H1 (cell line): ENCODE results near the gene MBD5. TPM values are rescaled to one million over a fixed set of nuclear protein-coding genes. Genes with fewer than 3 reads are reported as not detected.

Source experiments
- CTCF ChIA-PET: fragments of 300-600 bp; sonication (Branson Sonifier 250); formaldehyde crosslinking; loops from one replicate; lab custom pipeline; 2021; ENCODE audit not compliant: partially characterized antibody; lab: Charles Lee
- POLR2A ChIA-PET: fragments of 300-600 bp; sonication (Branson Sonifier 250); formaldehyde crosslinking; loops from one replicate; lab custom pipeline; 2021; ENCODE audit warnings: inconsistent platforms; ENCODE audit not compliant: partially characterized antibody; lab: Charles Lee
- DNase-seq, 2 experiments: peaks; one replicate each; pipeline versions ENCODE4 v3.0.0 to v3.0.0-alpha.2; 2010 to 2022; ENCODE audit warnings: low spot score in 2 of 2, low read depth in 1 of 2, mixed read lengths in 1 of 2
- FAIRE-seq: peaks from 2 replicates; lab custom pipeline; 2011; peaks lifted over from hg19 to GRCh38; lab: Jason Lieb, UNC
- H2AFZ ChIP-seq: 2 replicates; pipeline ENCODE4 v1.8.1; 2012; ENCODE audit warnings: low read length, inconsistent platforms
- H2AK5ac ChIP-seq: 2 replicates; pipeline ENCODE4 v1.6.1; 2013; ENCODE audit warnings: low read depth, low read length
- H2BK120ac ChIP-seq: replicated peaks from 2 replicates; pipeline ENCODE3; 2013; ENCODE audit warnings: low read depth, low read length, inconsistent platforms
- H2BK12ac ChIP-seq: 2 replicates; pipeline ENCODE4 v1.6.1; 2013; ENCODE audit warnings: low read depth, low read length
- H2BK15ac ChIP-seq: 2 replicates; pipeline ENCODE4 v1.6.1; 2013; ENCODE audit warnings: low read length
- H2BK20ac ChIP-seq: 2 replicates; pipeline ENCODE4 v1.6.1; 2013; ENCODE audit warnings: low read length
- H2BK5ac ChIP-seq: 2 replicates; pipeline ENCODE4 v1.6.1; 2013; ENCODE audit warnings: low read depth, low read length
- H3K14ac ChIP-seq: 2 replicates; pipeline ENCODE4 v1.6.1; 2013; ENCODE audit warnings: inconsistent platforms; ENCODE audit not compliant: insufficient read length
- H3K18ac ChIP-seq: 2 replicates; pipeline ENCODE4 v1.6.1; 2013; ENCODE audit warnings: low read length; ENCODE audit errors: extremely low read depth
- H3K23ac ChIP-seq: 2 replicates; pipeline ENCODE4 v1.6.1; 2013; ENCODE audit warnings: inconsistent platforms; ENCODE audit not compliant: insufficient read length
- H3K23me2 ChIP-seq: 2 replicates; pipeline ENCODE4 v1.6.1; 2013; ENCODE audit warnings: low read depth, low read length
- H3K27ac ChIP-seq: 2 replicates; pipeline ENCODE4 v1.6.1; 2011; ENCODE audit warnings: low read depth, low read length, inconsistent platforms
- H3K27me3 ChIP-seq, 4 experiments: replicated peaks in 1 of 4; 1 replicate in 1 of 4; 2 replicates in 3 of 4; pipeline versions ENCODE4 v1.6.1 to v1.8.1; 2011 to 2013; ENCODE audit warnings: low read length in 3 of 4, mild to moderate bottlenecking in 3 of 4, inconsistent platforms in 2 of 4, mixed read lengths in 2 of 4, moderate library complexity in 1 of 4; ENCODE audit not compliant: control insufficient read depth in 3 of 4, insufficient read depth in 3 of 4; ENCODE audit errors: extremely low read depth in 1 of 4
- H3K36me3 ChIP-seq, 4 experiments: 2 replicates each; pipeline versions ENCODE4 v1.6.1 to v1.8.1; 2011 to 2013; ENCODE audit warnings: mild to moderate bottlenecking in 4 of 4, low read length in 3 of 4, moderate library complexity in 2 of 4, control low read depth in 1 of 4, inconsistent platforms in 1 of 4; ENCODE audit not compliant: insufficient read depth in 4 of 4, control insufficient read depth in 2 of 4
- H3K4ac ChIP-seq: replicated peaks from 2 replicates; pipeline ENCODE3; 2013; ENCODE audit warnings: low read length, low read depth, mixed read lengths, inconsistent platforms; ENCODE audit not compliant: insufficient read length
- H3K4me1 ChIP-seq, 4 experiments: replicated peaks in 1 of 4; 1 replicate in 1 of 4; 2 replicates in 3 of 4; pipeline versions ENCODE4 v1.6.1 to v1.8.1; 2011 to 2013; ENCODE audit warnings: low read length in 3 of 4, inconsistent platforms in 2 of 4, mixed read lengths in 1 of 4; ENCODE audit not compliant: insufficient read depth in 4 of 4, control insufficient read depth in 3 of 4
- H3K4me2 ChIP-seq, 2 experiments: 2 replicates each; pipeline versions ENCODE4 v1.6.1 to v1.8.1; 2011 to 2013; ENCODE audit warnings: low read depth in 2 of 2, low read length in 2 of 2, control low read depth in 1 of 2, inconsistent platforms in 1 of 2, mild to moderate bottlenecking in 1 of 2; ENCODE audit not compliant: insufficient read depth in 1 of 2
- H3K4me3 ChIP-seq, 4 experiments: fragments of 200-600, 300-600 bp in 1 of 4; sonication (generic), shearing (Covaris generic), sonication (Bioruptor Twin) in 1 of 4; 2 replicates each; pipeline versions ENCODE4 v1.5.1 to v1.8.1; 2011 to 2016; ENCODE audit warnings: low read length in 4 of 4, low read depth in 3 of 4, control low read depth in 2 of 4, inconsistent platforms in 2 of 4, mild to moderate bottlenecking in 2 of 4, mixed read lengths in 1 of 4, moderate library complexity in 1 of 4; ENCODE audit not compliant: insufficient read depth in 2 of 4; ENCODE audit errors: extremely low read depth in 1 of 4
- H3K56ac ChIP-seq: replicated peaks from 2 replicates; pipeline ENCODE3; 2013; ENCODE audit warnings: low read depth, mild to moderate bottlenecking, mixed read lengths, low read length, inconsistent platforms; ENCODE audit not compliant: insufficient read length
- H3K79me1 ChIP-seq: 2 replicates; pipeline ENCODE4 v1.6.1; 2013; ENCODE audit warnings: low read depth, low read length, control low read depth
- H3K79me2 ChIP-seq, 2 experiments: 2 replicates each; pipeline versions ENCODE4 v1.6.1 to v1.8.1; 2012 to 2013; ENCODE audit warnings: low read length in 2 of 2, mild to moderate bottlenecking in 2 of 2, inconsistent platforms in 1 of 2; ENCODE audit not compliant: insufficient read depth in 2 of 2, control insufficient read depth in 1 of 2
- H3K9ac ChIP-seq, 4 experiments: replicated peaks in 1 of 4; 1 replicate in 1 of 4; 2 replicates in 3 of 4; pipeline versions ENCODE4 v1.6.1 to v1.8.1; 2011 to 2013; ENCODE audit warnings: low read depth in 3 of 4, low read length in 3 of 4, control low read depth in 2 of 4, mild to moderate bottlenecking in 2 of 4, moderate library complexity in 2 of 4, inconsistent platforms in 1 of 4; ENCODE audit errors: extremely low read depth in 1 of 4
- H3K9me3 ChIP-seq, 2 experiments: 2 replicates each; pipeline versions ENCODE4 v1.6.1 to v1.8.1; 2012 to 2013; ENCODE audit warnings: mild to moderate bottlenecking in 2 of 2, moderate library complexity in 2 of 2, control low read depth in 1 of 2, inconsistent platforms in 1 of 2, low read depth in 1 of 2, low read length in 1 of 2, mixed read lengths in 1 of 2; ENCODE audit not compliant: insufficient read depth in 2 of 2
- H4K20me1 ChIP-seq, 2 experiments: replicated peaks in 1 of 2; 2 replicates each; pipeline versions ENCODE3 to v1.8.1; 2011 to 2013; ENCODE audit warnings: inconsistent platforms in 2 of 2, low read length in 2 of 2, mild to moderate bottlenecking in 1 of 2; ENCODE audit not compliant: insufficient read depth in 2 of 2, control insufficient read depth in 1 of 2
- H4K5ac ChIP-seq: 2 replicates; pipeline ENCODE4 v1.6.1; 2013; ENCODE audit warnings: low read length, low read depth, mixed read lengths, inconsistent platforms; ENCODE audit not compliant: insufficient read length
- H4K8ac ChIP-seq: 2 replicates; pipeline ENCODE4 v1.8.0; 2013; ENCODE audit warnings: mild to moderate bottlenecking, moderate library complexity, low read length, inconsistent platforms; ENCODE audit not compliant: insufficient read depth; ENCODE audit errors: extremely low read depth
- H4K91ac ChIP-seq: replicated peaks from 2 replicates; pipeline ENCODE3; 2013; ENCODE audit warnings: low read length, mixed read lengths, inconsistent platforms; ENCODE audit not compliant: insufficient read length
- CHD1 ChIP-seq: IDR thresholded peaks from 2 replicates; pipeline ENCODE4 v1.6.1; 2012; ENCODE audit warnings: low read depth, low read length, improper control_type of control experiment
- NRF1 ChIP-seq: IDR thresholded peaks from 2 replicates; pipeline ENCODE4 v1.6.1; 2011; ENCODE audit warnings: mild to moderate bottlenecking, low read depth, low read length, improper control_type of control experiment
- POLR2AphosphoS5 ChIP-seq: IDR thresholded peaks from 2 replicates; pipeline ENCODE4 v1.6.1; 2011; ENCODE audit warnings: low read depth, low read length
- RBBP5 ChIP-seq: IDR thresholded peaks from 2 replicates; pipeline ENCODE4 v1.7.1; 2012; ENCODE audit warnings: low read depth, mild to moderate bottlenecking, inconsistent platforms, low read length, moderate library complexity, borderline replicate concordance
- SP1 ChIP-seq: IDR thresholded peaks from 2 replicates; pipeline ENCODE4 v1.6.1; 2011; ENCODE audit warnings: low read depth, low read length
- YY1 ChIP-seq: IDR thresholded peaks from 2 replicates; pipeline ENCODE4 v1.6.1; 2011; ENCODE audit warnings: low read depth, mild to moderate bottlenecking, low read length
- WGBS, 2 experiments: shearing (Covaris generic) in 1 of 2; methylation state at CpG; one replicate each; pipeline versions ENCODE4 v1.1.6 to v1.1.7; 2013 to 2015; ENCODE audit warnings: low lambda C conversion rate in 2 of 2, mixed read lengths in 2 of 2, inconsistent platforms in 1 of 2, low coverage in 1 of 2, missing lambda C conversion rate in 1 of 2; ENCODE audit not compliant: insufficient replicate concordance in 2 of 2, insufficient coverage in 1 of 2, insufficient read length in 1 of 2; ENCODE audit errors: extremely low coverage in 1 of 2, missing lambda C conversion rate in 1 of 2; 5-methylcytosine and 5-hydroxymethylcytosine counted together
- polyA plus RNA-seq, 7 experiments: library from polyadenylated mRNA; depleted of rRNA in 3 of 7; stranded (reverse) in 5 of 7; unstranded in 2 of 7; fragments of >200 nt in 5 of 7; fragments of 200-250 nt in 2 of 7; gene quantifications; 1 replicate in 5 of 7; 2 replicates in 1 of 7; 4 replicates in 1 of 7; pipeline versions ENCODE4 v1.2.1 to v1.2.3, GENCODE V29; 2011 to 2013; ENCODE audit warnings: missing spikeins in 2 of 7, mixed read lengths in 2 of 7
- total RNA-seq: library from RNA; stranded (reverse); fragmentation: NEBNext Ultra II Directional; extraction: Animal tissue kit (Norgen Biotek cat#: 25700); gene quantifications from 2 replicates; pipeline ENCODE4 v1.2.1, GENCODE V29; 2021
- TF ChIP-seq, protein P1 (sequence below): IDR thresholded peaks from 2 replicates; pipeline ENCODE4 v1.6.1; 2012; ENCODE audit warnings: low read length, inconsistent platforms

The MBD5 gene
- total and polyA plus RNA-seq, 2 of the 8 experiments (the other 6 are each of a cell fraction or from before 2014, with no cell fraction given), result 9.7 to 29.4 TPM

DNA sequence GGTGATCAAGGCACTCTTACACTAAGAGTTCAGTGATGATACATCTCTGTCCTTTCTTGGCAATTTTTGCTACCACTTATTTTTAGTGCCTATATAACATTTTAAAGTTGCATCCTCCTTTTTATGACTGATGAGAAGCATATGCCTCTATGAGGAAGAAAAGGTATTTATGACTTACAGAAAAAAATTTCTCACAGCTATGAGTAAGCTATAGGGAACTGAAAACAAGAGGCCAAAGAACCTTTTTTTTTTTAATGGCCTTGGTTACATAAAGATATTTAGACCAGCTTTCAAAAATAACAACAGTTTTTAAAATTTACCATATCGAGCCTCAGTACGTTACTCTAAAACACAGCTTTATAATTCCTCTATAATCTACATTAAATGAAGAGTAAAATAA, 21.3 kb downstream of the MBD5 start:
- no peak overlapping the region for H3K4me3 ChIP-seq
- no peak overlapping the region for H4K8ac ChIP-seq
- TF ChIP-seq CHD1 (no peak), SP1 (no peak), NRF1 (no peak), YY1 (no peak), RBBP5 (no peak), POLR2AphosphoS5 (no peak)
- TF ChIP-seq, protein P1, sequence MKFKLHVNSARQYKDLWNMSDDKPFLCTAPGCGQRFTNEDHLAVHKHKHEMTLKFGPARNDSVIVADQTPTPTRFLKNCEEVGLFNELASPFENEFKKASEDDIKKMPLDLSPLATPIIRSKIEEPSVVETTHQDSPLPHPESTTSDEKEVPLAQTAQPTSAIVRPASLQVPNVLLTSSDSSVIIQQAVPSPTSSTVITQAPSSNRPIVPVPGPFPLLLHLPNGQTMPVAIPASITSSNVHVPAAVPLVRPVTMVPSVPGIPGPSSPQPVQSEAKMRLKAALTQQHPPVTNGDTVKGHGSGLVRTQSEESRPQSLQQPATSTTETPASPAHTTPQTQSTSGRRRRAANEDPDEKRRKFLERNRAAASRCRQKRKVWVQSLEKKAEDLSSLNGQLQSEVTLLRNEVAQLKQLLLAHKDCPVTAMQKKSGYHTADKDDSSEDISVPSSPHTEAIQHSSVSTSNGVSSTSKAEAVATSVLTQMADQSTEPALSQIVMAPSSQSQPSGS, result no peak
- TF ChIP-seq, all 59 proteins: peak for 0
- Histone ChIP-seq H4K91ac (no peak overlapping the region), H3K79me1 (no peaks in the 10 kb centered on the region), H3K9me3 (no peaks in the 10 kb centered on the region), H3K18ac (no peak overlapping the region), H2AK5ac (no peak overlapping the region), H3K4me1 (peaks cover 0 to 3% (median under 1%) of the 10 kb centered on the region in 4 experiments; a peak in 2 of 7 replicates), H2AFZ (no peak overlapping the region), H2BK20ac (no peak overlapping the region), H3K23me2 (no peaks in the 10 kb centered on the region), H3K27ac (no peak overlapping the region), H2BK120ac (no peak overlapping the region), H4K5ac (no peak overlapping the region), H2BK12ac (no peak overlapping the region), H4K20me1 (no peaks in the 10 kb centered on the region), H3K14ac (no peak overlapping the region), H3K9ac (no peak overlapping the region), H2BK5ac (no peak overlapping the region), H3K27me3 (no peaks in the 10 kb centered on the region), H3K36me3 (no peaks in the 10 kb centered on the region), H2BK15ac (no peak overlapping the region), H3K56ac (no peak overlapping the region), H3K4me2 (no peak overlapping the region), H3K79me2 (peaks cover 0 to 6% of the 10 kb centered on the region in 2 experiments; a peak in 1 of 4 replicates), H3K23ac (no peak overlapping the region), H3K4ac (no peak overlapping the region)
- DNase-seq (no peak), FAIRE-seq (no peak)
- 100% methylated on average over 2 of the region's 2 CpGs; no CpG with 5 or more reads in 1 of the 2 experiments for WGBS, 2 experiments
- ChIA-PET CTCF (interaction anchor here (0.7 to 1.3 kb wide), 2 partner anchors 10 to 16 kb away, joined by 3 read pairs; no protein-coding TSS in a partner anchor), POLR2A (interaction anchor here (0.5 to 1.0 kb wide), 3 partner anchors 21 to 66 kb away, joined by 3 read pairs; partner anchors contain the start of gene MBD5)
